GM23248 (cell line): ENCODE data around the gene ANKRD26.

Experiments
- EZH2 ChIP-seq: fragments of 200-600 bp; sonication (generic); IDR thresholded peaks from 2 replicates; pipeline ENCODE4 v1.6.1; 2018; ENCODE audit warnings: antibody characterized with exemption, mild to moderate bottlenecking; ENCODE audit not compliant: insufficient read depth, poor library complexity, severe bottlenecking
- EZH2phosphoT487 ChIP-seq: fragments of 200-600 bp; sonication (generic); IDR thresholded peaks from 2 replicates; pipeline ENCODE4 v1.6.1; 2018; ENCODE audit warnings: antibody characterized with exemption, moderate library complexity, mild to moderate bottlenecking, low read depth; ENCODE audit not compliant: insufficient read depth

- TF ChIP-seq EZH2phosphoT487: no peak
- no peak for TF ChIP-seq EZH2
Measured at GRCh38 chr10:27041196-27041595, 59.1 kb downstream of the ANKRD26 start.
